ENCODE data around the gene COX6B1. TPM values are rescaled to one million over a fixed set of nuclear protein-coding genes. Genes with fewer than 3 reads are reported as not detected.
"Not testable (repeated sequence)": the region's sequence is repeated elsewhere in the genome, so short reads cannot be mapped to it uniquely, and the experiment has no call there.

COX6B1 gene
- 100 to 1,000 TPM; 721 to 998 (median 791) TPM for total RNA-seq

GRCh38 chr19:35648017-35648961 is at the start of gene COX6B1:
COX6B1 (plus strand) TSS chr19:35648323; CDS start chr19:35651244, 2,921 bp downstream.
- Histone ChIP-seq H3K4me3 (peak within 1 kb of the TSS; percentile 68 to 93 (median 75)), H3K4me1 (replicated peaks in 1 of 2) (peaks cover 7 to 8% of the 10 kb centered on the region in 2 donors), H3K27ac (peak within 1 kb of the TSS; percentile 53 to 70)
- in situ Hi-C loops (cut with MboI; ENCODE audit: low pct_unique_long_range_greater_than_20kb in 2 of 9, low sequenced_read_pairs in 9 of 9, unreplicated experiment in 9 of 9) = no loop called here
- ATAC-seq (replicated peaks in 6 of 8) = peak; percentile 60 to 75 (median 67)
- 0 to 5% (median 0%) methylated on average over 1 to 22 of the region's 46 CpGs for WGBS, 10 experiments

- ATAC-seq (replicated peaks in 6 of 8) = no peak
- no peaks in the 10 kb centered on the region for H3K4me1 ChIP-seq (replicated peaks in 1 of 2)
- in situ Hi-C loops (cut with MboI; ENCODE audit: low pct_unique_long_range_greater_than_20kb in 2 of 9, low sequenced_read_pairs in 9 of 9, unreplicated experiment in 9 of 9) = no loop called here
- 0 to 100% (median 62%) methylated on average over 1 to 3 of the region's 3 CpGs; no CpG with 5 or more reads in 4 of the 10 experiments for WGBS, 10 experiments
- H3K4me3 ChIP-seq = no peak overlapping the region
- no peak overlapping the region for H3K27ac ChIP-seq
Measured at GRCh38 chr19:35601971-35602370, 46.2 kb upstream of the COX6B1 start.

DNA sequence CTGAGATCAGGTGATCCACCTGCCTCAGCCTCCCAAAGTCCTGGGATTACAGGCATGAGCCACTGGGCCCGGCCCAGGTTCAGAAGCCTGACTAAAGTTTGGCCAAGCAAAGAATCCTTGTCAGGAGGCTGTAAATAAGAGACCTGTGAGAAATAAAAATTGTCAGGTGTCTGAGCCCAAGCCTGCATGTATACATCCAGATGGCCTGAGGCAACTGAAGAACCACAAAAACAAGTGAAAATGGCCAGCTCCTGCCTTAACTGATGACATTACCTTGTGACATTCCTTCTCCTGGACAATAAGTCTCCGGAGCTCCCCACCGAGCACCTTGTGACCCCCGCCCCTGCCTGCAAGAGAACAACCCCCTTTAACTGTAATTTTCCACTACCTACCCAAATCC is 43.7 kb upstream of the COX6B1 start:
- ATAC-seq (replicated peaks in 6 of 8); H3K4me1 ChIP-seq (replicated peaks in 1 of 2); H3K4me3 ChIP-seq; H3K27ac ChIP-seq; in situ Hi-C loops (cut with MboI; ENCODE audit: low pct_unique_long_range_greater_than_20kb in 2 of 9, low sequenced_read_pairs in 9 of 9, unreplicated experiment in 9 of 9): not testable (repeated sequence)
- WGBS, 10 experiments = 0 to 100% (median 86%) methylated on average over 1 to 2 of the region's 4 CpGs; no CpG with 5 or more reads in 6 of the 10 experiments

- 38 to 100% (median 90%) methylated on average over 1 to 8 of the region's 8 CpGs; no CpG with 5 or more reads in 5 of the 10 experiments for WGBS, 10 experiments
- H3K4me3 ChIP-seq; H3K27ac ChIP-seq; H3K4me1 ChIP-seq (replicated peaks in 1 of 2); in situ Hi-C loops (cut with MboI; ENCODE audit: low pct_unique_long_range_greater_than_20kb in 2 of 9, low sequenced_read_pairs in 9 of 9, unreplicated experiment in 9 of 9); ATAC-seq (replicated peaks in 6 of 8): not testable (repeated sequence)
Measured at GRCh38 chr19:35607170-35607569, 41.0 kb upstream of the COX6B1 start.

DNA sequence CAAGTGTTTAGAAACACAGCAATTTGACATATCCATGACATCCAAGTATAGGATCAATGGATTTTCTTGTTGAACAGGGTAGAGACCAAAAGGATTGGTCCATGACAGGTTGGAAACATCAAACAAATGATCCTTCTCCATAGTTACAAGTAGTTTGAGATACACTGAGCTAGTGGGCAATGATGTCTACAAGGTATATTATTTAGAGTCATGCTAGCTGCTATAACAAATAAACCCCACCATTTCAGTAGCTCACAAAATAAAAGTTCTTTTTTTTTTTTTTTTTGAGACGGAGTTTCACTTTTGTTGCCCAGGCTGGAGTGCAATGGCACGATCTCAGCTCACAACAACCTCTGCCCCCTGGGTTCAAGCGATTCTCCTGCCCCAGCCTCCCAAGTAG is 40.5 kb upstream of the COX6B1 start:
- WGBS, 10 experiments = 10 to 63% (median 31%) methylated on average over 1 to 3 of the region's 3 CpGs; no CpG with 5 or more reads in 4 of the 10 experiments
- ATAC-seq (replicated peaks in 6 of 8) = no peak
- Histone ChIP-seq H3K4me3 (no peak overlapping the region), H3K4me1 (replicated peaks in 1 of 2) (peaks cover 0 to 2% of the 10 kb centered on the region in 2 donors), H3K27ac (no peak overlapping the region)
- in situ Hi-C loops (cut with MboI; ENCODE audit: low pct_unique_long_range_greater_than_20kb in 2 of 9, low sequenced_read_pairs in 9 of 9, unreplicated experiment in 9 of 9) = no loop called here

DNA sequence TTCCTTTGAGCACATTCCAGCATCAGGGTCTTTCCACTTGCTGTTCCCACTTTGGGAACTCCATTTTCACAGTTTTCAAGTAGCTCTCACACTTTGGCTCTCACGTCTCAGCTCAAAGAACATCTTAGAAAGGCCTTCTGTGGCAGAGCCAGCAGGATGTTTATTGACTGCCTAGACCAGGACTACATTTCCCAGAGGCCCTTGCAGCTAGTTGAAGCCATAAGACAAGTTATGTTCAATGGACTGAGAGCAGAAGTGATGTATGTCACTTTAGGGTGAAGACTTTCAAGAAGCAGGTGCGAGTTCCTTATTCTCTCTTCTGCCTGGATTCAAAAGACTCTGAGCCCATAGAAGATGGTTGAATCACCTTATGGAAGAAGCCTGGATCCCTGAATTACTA is 39.9 kb upstream of the COX6B1 start:
- Histone ChIP-seq H3K27ac (no peak overlapping the region), H3K4me3 (no peak overlapping the region), H3K4me1 (replicated peaks in 1 of 2) (peaks cover 2% of the 10 kb centered on the region in 2 donors)
- ATAC-seq (replicated peaks in 6 of 8) = no peak
- 0 to 100% (median 51%) methylated on average over 1 to 2 of the region's 2 CpGs; no CpG with 5 or more reads in 5 of the 10 experiments for WGBS, 10 experiments
- in situ Hi-C loops (cut with MboI; ENCODE audit: low pct_unique_long_range_greater_than_20kb in 2 of 9, low sequenced_read_pairs in 9 of 9, unreplicated experiment in 9 of 9) = no loop called here

DNA sequence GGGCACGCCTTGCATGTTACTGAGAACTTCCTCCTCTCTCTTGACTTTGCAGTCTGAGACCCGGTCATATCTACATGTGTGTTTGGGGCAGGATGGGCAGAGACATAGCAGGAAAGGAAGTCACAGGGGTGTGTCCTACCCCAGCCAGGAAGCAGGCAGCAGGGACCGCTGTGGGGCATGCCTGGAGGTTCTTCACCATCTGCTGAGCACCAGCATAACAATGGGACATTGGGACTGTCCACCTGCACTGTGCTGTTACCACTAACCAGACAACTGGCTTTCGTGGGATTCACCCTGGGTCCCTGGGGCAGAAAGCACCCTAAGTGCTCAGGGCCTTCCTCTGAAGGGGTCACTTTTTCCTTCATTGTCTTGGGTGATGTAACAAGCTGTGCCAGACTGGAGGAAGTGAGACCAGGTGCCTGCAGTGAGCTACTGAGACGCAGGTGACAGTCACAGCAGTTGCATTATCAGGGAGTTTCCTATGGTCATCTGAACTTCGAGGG is 38.2 kb upstream of the COX6B1 start:
- Histone ChIP-seq H3K4me1 (replicated peaks in 1 of 2) (peaks cover 2 to 5% of the 10 kb centered on the region in 2 donors), H3K27ac (no peak overlapping the region), H3K4me3 (no peak overlapping the region)
- no peak for ATAC-seq (replicated peaks in 6 of 8)
- 0 to 75% (median 53%) methylated on average over 1 to 3 of the region's 6 CpGs; no CpG with 5 or more reads in 5 of the 10 experiments for WGBS, 10 experiments
- in situ Hi-C loops (cut with MboI; ENCODE audit: low pct_unique_long_range_greater_than_20kb in 2 of 9, low sequenced_read_pairs in 9 of 9, unreplicated experiment in 9 of 9) = no loop called here

DNA sequence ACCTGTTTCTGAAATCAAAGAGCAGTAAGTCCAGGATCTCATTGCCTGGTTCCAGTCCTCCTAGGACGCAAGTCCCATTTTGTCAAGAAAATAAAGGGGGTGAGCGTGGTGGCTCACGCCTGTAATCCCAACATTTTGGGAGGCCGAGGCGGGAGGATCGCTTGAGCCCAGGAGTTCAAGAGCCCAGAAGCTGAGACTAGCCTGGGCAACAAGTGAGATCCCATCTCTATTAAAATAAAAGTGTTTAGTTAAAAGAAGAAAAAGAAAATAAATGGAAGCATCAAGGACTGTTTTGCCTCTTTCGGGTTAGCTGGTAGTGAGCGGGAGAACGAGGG is 35.9 kb upstream of the COX6B1 start:
- ATAC-seq (replicated peaks in 6 of 8) = peak in 1 of 8 experiments; percentile 9
- Histone ChIP-seq H3K4me1 (replicated peaks in 1 of 2) (peaks cover 2 to 5% of the 10 kb centered on the region in 2 donors), H3K27ac (no peak overlapping the region), H3K4me3 (peak overlapping the region; percentile 69 to 99 (median 77))
- WGBS, 10 experiments = 0 to 62% (median 6%) methylated on average over 1 to 6 of the region's 9 CpGs; no CpG with 5 or more reads in 4 of the 10 experiments
- in situ Hi-C loops (cut with MboI; ENCODE audit: low pct_unique_long_range_greater_than_20kb in 2 of 9, low sequenced_read_pairs in 9 of 9, unreplicated experiment in 9 of 9) = no loop called here

DNA sequence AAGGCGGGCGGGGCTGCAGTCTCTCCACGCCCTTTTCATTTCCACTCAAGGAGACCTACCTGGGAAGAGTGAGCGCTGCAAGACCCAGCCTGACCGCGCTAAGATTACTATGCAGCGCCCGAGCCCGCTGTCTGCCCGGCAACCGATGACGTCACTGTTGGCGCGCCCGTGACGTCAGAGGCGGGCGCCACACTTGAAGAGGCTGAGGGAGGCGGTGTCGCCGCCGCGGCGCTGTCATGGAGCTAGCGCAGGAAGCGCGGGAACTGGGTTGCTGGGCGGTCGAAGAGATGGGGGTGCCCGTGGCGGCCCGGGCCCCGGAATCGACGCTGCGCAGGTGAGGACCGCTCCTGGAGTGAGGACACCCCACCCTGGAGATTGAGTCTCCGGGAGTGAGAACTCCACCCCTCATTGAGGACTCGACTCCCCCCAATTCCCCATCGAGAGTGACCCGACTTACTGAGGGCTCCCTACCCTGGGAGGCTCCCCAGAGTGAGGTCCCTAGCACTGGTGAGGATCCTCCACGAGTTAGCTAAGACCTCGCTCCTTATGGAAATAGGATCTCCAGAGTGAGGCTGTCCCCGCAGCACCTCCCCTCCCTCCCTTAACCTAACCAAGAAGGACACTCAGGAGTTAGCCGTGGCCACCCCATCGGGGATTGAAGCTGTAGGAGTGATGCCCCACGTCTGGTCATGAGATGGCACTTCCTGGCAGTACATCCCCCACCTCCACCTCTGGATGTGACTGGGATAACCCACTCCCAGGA is 35.4 kb upstream of the COX6B1 start, which contains the start of gene HAUS5:
Gene HAUS5 (plus strand): TSS at position 177 of the 763 bp plus-strand sequence. CDS start 60 bp downstream, at position 237.
- Histone ChIP-seq H3K4me1 (replicated peaks in 1 of 2) (peaks cover 2 to 5% of the 10 kb centered on the region in 2 donors), H3K27ac (peak within 1 kb of the TSS in 1 of 2 donors; percentile 57), H3K4me3 (peak within 1 kb of the TSS; percentile 69 to 99 (median 77))
- 0 to 10% (median 0%) methylated on average over 1 to 14 of the region's 47 CpGs; no CpG with 5 or more reads in 3 of the 10 experiments for WGBS, 10 experiments
- peak; percentile 96 to 100 (median 99) for ATAC-seq (replicated peaks in 6 of 8)
- in situ Hi-C loops (cut with MboI; ENCODE audit: low pct_unique_long_range_greater_than_20kb in 2 of 9, low sequenced_read_pairs in 9 of 9, unreplicated experiment in 9 of 9) = no loop called here

- in situ Hi-C loops (cut with MboI; ENCODE audit: low pct_unique_long_range_greater_than_20kb in 2 of 9, low sequenced_read_pairs in 9 of 9, unreplicated experiment in 9 of 9) = no loop called here
- H3K27ac ChIP-seq = no peak overlapping the region
- peaks cover 2 to 5% of the 10 kb centered on the region in 2 donors for H3K4me1 ChIP-seq (replicated peaks in 1 of 2)
- ATAC-seq (replicated peaks in 6 of 8) = no peak
- 67 to 80% methylated on average over 1 of the region's 1 CpG; no CpG with 5 or more reads in 8 of the 10 experiments for WGBS, 10 experiments
- peak overlapping the region in 1 of 5 donors; percentile 85 for H3K4me3 ChIP-seq
Measured at GRCh38 chr19:35613574-35613973, 34.5 kb upstream of the COX6B1 start.

GRCh38 chr19:35615036-35615435 is 33.1 kb upstream of the COX6B1 start:
- peaks cover 2 to 5% of the 10 kb centered on the region in 2 donors for H3K4me1 ChIP-seq (replicated peaks in 1 of 2)
- no peak overlapping the region for H3K27ac ChIP-seq
- no peak for ATAC-seq (replicated peaks in 6 of 8)
- in situ Hi-C loops (cut with MboI; ENCODE audit: low pct_unique_long_range_greater_than_20kb in 2 of 9, low sequenced_read_pairs in 9 of 9, unreplicated experiment in 9 of 9) = no loop called here
- 85 to 100% (median 92%) methylated on average over 1 to 6 of the region's 17 CpGs; no CpG with 5 or more reads in 5 of the 10 experiments for WGBS, 10 experiments
- no peak overlapping the region for H3K4me3 ChIP-seq

DNA sequence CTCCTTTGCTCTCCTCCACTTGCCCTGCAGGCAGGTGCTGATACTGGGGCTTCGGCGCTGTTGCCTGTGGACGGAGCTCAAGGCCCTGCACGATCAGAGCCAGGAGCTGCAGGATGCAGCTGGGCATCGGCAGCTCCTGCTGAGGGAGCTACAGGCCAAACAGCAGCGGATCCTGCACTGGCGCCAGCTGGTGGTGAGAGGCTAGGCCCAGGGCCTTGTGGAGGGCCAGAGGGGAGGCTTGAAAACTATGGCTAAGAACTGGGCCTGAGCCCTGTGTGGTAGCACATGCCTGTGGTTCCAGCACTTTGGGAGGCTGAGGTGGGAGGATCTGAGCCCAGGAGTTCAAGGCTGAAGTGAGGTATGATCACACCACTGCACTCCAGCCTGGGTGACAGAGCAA is 29.3 kb upstream of the COX6B1 start:
- ATAC-seq (replicated peaks in 6 of 8) = no peak
- no peak overlapping the region for H3K4me3 ChIP-seq
- H3K4me1 ChIP-seq (replicated peaks in 1 of 2) = no peaks in the 10 kb centered on the region
- no peak overlapping the region for H3K27ac ChIP-seq
- in situ Hi-C loops (cut with MboI; ENCODE audit: low pct_unique_long_range_greater_than_20kb in 2 of 9, low sequenced_read_pairs in 9 of 9, unreplicated experiment in 9 of 9) = no loop called here
- 38 to 100% (median 40%) methylated on average over 1 to 3 of the region's 7 CpGs; no CpG with 5 or more reads in 7 of the 10 experiments for WGBS, 10 experiments

All from motor neuron (in vitro differentiated cells).